GM19397 (cell line): ENCODE results near the gene MEST.
"Not testable (repeated sequence)": the region's sequence is repeated elsewhere in the genome, so short reads cannot be mapped to it uniquely, and the experiment has no call there.

Experiments used
- ATAC-seq: cut with Tn5 transposase; IDR thresholded peaks from one replicate; pipeline ENCODE4 v1.9.1; 2021; ENCODE audit warnings: mild to moderate bottlenecking, moderate library complexity; ENCODE audit not compliant: unreplicated experiment

MEST gene

DNA sequence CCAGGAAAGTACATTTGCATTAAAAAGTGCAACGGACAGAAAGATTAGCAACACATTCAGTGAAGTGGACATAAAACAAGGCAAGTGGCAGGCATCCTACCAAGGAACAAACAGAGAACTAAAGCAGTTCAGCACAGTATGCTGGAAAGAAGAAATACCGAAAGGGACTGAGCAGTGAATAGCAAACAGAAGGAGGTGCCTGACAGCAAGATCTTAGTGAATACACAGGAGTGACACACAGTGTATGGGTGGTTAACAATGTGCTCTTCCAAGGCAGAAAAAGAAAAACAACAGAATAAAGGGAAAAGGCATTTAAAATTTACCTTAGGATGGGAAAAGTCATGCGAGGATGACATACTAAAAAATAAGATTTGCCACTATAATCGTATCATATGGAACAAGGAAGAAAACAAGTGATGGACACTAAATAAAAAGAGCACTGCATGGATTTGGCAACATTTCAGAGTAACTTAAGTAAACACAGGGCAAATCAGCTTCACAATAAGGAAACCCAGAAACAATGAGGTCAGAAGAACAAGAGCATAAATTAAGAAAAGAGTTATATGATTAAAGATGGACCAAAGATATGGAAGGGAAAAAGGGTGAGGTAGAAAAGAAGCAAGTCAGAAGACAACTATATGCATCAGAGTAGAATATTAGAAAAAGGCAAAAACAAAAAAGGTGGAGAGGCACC, 29.5 kb downstream of the MEST start:
- ATAC-seq: no peak

DNA sequence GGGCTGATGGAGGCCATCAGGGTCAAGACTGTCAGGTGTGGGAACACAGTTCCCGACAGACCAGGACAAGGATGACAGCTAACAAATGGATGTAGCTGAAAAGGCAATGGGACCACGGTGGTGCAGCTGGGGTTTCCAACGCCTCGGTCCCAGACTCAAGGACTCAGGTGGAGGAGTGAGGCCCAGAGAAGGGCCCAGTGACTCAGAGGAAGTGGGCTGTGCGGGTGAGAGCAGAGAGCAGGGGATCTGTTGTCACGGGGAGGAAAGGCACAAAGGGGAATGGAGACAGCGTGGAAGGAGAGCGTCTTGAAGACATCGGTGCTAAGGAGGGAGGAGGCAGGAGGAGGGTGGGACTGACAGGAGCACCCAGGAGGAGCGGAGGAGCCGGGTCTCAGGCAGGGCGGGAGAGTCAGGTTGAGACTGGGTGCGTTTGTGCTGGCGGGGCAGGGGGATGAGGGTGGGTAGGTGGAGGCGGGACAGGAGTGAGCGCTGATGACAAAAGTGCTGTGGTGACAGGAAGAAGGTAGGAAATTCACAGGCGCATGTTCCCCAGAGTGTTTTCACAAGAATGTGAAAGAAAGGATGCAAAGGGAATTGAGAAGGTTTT, 31.7 kb downstream of the MEST start:
- not testable (repeated sequence) for ATAC-seq

GRCh38 chr7:130524628-130525027, 32.7 kb downstream of the MEST start:
- ATAC-seq: no peak

DNA sequence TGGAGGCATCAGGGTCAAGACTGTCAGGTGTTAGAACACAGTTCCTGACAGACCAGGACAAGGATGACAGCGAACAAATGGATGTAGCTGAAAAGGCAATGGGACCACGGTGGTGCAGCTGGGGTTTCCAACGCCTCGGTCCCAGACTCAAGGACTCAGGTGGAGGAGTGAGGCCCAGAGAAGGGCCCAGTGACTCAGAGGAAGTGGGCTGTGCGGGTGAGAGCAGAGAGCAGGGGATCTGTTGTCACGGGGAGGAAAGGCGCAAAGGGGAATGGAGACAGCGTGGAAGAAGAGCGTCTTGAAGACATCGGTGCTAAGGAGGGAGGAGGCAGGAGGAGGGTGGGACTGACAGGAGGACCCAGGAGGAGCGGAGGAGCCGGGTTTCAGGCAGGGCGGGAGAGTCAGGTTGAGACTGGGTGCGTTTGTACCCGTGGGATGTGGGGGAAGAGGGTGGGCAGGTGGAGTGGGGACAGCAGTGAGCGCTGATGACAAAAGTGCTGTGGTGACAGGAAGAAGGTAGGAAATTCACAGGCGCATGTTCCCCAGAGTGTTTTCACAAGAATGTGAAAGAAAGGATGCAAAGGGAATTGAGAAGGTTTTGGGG, 36.0 kb downstream of the MEST start:
- ATAC-seq: not testable (repeated sequence)

DNA sequence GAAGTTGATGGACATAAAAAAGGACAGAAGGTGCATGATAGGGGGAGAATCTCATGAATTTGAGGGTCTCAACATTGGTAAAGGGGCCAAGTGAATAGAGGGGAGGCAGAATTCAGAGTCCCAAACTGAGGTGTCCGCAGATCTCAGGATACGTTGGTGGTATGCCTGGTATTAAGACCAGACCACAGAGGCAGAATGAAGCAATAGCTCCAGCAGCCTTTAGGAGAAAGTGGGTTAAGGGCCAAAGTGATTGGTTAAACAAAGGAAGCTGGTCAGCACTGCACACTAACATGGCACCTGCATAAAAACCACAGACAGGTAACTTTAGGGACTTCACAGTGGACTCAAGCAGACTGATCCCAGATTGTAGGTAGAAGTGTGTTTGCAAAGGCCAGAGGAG, 37.5 kb downstream of the MEST start:
- no peak for ATAC-seq

DNA sequence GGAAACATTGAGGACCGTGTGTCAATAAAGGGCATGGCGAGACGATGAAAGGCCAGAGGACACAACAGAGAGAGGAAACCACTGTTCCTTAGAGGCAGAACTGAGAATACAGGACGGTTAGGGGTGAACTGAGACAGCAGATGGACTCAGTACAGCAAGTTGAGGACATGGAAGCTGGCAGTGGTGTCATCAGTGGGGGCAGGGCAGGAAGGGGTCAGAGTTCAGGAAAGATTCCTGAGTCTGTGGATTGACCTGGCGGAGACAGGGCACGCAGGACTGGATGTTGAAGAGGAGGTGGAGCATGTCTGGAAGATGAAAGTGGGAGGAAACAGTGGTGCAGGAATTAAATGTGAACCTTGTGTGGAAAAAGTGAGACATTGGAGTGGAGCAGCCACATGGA, 46.0 kb downstream of the MEST start:
- ATAC-seq: not testable (repeated sequence)

GRCh38 chr7:130541287-130541686, 49.4 kb downstream of the MEST start:
- ATAC-seq: not testable (repeated sequence)

DNA sequence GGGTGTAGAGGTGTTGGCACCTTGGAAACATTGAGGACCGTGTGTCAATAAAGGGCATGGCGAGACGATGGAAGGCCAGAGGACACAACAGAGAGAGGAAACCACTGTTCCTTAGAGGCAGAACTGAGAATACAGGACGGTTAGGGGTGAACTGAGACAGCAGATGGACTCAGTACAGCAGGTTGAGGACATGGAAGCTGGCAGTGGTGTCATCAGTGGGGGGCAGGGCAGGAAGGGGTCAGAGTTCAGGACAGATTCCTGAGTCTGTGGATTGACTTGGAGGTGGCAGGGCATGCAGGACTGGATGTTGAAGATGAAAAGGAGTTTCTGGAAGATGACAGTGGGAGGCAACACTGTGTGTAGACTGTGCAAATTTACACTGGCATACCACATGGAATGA, 50.4 kb downstream of the MEST start:
- not testable (repeated sequence) for ATAC-seq

- no peak for ATAC-seq
These were observed 51.7 kb downstream of the MEST start for GRCh38 chr7:130543487-130544010.

- no peak for ATAC-seq
These were observed 52.5 kb downstream of the MEST start for GRCh38 chr7:130544356-130544755.

DNA sequence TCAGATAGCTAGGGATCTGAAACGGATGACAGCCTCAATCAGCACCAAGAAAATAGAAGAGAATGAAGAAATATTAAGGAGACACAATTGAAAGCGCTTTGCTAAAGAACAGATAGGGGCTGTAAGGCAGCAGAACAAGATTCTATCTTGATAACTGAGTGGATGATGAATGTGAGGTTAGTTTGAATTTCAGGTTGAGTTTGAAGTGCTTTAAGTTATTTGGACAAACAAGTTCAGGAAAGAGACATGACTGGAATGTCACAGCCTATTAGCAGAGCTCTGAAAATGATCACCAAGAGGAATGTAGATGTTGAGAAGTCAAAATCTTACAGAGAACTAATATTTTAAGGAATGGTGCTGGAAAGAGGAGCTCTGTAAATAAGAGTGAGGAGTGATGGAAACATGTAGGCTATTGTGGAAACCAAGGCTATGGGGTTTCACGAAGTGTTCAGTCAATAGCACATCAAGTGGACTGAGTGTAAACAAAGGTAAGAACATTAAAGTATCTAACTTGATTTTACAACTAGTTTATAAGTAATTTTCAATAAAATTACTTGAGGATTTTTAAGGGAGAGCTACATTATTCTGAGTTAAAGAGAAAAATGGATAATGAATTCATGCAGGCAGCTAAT, 61.6 kb downstream of the MEST start:
- no peak for ATAC-seq

GRCh38 chr7:130554481-130554880, 62.6 kb downstream of the MEST start:
- no peak for ATAC-seq
